Measurements from ENCODE around the gene TMEM101. TPM values are rescaled to one million over a fixed set of nuclear protein-coding genes. Genes with fewer than 3 reads are reported as not detected.
"Not testable (repeated sequence)": the region's sequence is repeated elsewhere in the genome, so short reads cannot be mapped to it uniquely, and the experiment has no call there.

TMEM101 gene
- total and polyA plus RNA-seq, 2 experiments from 2014 or later: 33.4 to 41.0 TPM

DNA sequence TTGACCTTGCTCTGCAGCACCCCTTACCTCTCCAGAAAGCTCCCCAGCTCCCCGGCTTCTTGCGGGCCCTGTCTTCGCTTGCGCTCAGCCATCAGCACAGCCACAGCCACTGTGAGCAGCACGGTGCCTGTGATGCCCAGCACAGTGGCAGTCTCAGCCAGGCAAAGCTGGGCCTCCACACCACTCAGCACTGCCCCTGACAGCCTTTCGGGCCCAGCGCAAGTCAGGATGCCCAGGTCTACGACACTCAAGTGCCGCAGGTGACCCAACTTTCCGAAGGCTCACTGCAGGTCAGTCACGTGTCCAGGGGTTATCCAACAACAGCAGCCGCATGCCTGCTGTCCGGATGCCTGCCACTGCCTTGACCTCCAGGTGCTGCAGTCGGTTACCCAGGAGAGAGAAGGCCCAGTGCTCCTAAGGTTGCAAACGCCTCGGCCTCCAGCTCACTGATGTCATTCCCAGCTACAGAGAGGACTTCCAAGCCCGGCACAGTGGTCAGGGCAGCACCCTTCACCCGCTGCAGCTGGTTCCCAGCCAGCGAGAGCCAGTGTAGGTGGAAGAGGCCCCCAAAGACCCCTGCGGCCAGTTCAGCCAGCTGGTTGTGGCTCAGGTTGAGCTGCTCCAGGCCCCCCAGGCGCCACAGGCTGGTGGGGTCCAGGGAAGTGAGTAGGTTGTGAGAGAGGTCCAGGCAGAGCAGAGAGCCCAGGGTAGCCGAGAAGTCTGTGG, 8.9 kb upstream of the TMEM101 start:
- H3K9me3 ChIP-seq (ENCODE audit: low read depth): no peaks in the 10 kb centered on the region
- no peak overlapping the region for H3K4me3 ChIP-seq
- H2AFZ ChIP-seq: no peak overlapping the region
- no peak overlapping the region for H3K27ac ChIP-seq
- H3K27me3 ChIP-seq: no peaks in the 10 kb centered on the region
- no peaks in the 10 kb centered on the region for H3K79me2 ChIP-seq
- no peak overlapping the region for H3K4me2 ChIP-seq
- no peaks in the 10 kb centered on the region for H3K9me2 ChIP-seq (replicated peaks; ENCODE audit: insufficient read depth)
- no peaks in the 10 kb centered on the region for H3K36me3 ChIP-seq (replicated peaks; ENCODE audit: insufficient read depth, low read depth)
- 96% methylated on average over 22 of the region's 22 CpGs for WGBS (ENCODE audit: low lambda C conversion rate, missing lambda C conversion rate)
- DNase-seq (ENCODE audit: low spot score): no peak
- no peak for TF ChIP-seq EZH2 (IDR thresholded peaks at IDR 0.05; ENCODE audit: borderline replicate concordance)
- TF ChIP-seq EZH2phosphoT487 (IDR thresholded peaks at IDR 0.05; ENCODE audit: low read depth, severe bottlenecking, unreplicated experiment): no peak
- TF ChIP-seq, protein P1, sequence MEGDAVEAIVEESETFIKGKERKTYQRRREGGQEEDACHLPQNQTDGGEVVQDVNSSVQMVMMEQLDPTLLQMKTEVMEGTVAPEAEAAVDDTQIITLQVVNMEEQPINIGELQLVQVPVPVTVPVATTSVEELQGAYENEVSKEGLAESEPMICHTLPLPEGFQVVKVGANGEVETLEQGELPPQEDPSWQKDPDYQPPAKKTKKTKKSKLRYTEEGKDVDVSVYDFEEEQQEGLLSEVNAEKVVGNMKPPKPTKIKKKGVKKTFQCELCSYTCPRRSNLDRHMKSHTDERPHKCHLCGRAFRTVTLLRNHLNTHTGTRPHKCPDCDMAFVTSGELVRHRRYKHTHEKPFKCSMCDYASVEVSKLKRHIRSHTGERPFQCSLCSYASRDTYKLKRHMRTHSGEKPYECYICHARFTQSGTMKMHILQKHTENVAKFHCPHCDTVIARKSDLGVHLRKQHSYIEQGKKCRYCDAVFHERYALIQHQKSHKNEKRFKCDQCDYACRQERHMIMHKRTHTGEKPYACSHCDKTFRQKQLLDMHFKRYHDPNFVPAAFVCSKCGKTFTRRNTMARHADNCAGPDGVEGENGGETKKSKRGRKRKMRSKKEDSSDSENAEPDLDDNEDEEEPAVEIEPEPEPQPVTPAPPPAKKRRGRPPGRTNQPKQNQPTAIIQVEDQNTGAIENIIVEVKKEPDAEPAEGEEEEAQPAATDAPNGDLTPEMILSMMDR (IDR thresholded peaks at IDR 0.05; ENCODE audit: poor library complexity): no peak
- H3K4me1 ChIP-seq (ENCODE audit: insufficient read depth): no peaks in the 10 kb centered on the region
- H4K20me1 ChIP-seq (ENCODE audit: insufficient read depth, poor library complexity, severe bottlenecking): no peaks in the 10 kb centered on the region

DNA sequence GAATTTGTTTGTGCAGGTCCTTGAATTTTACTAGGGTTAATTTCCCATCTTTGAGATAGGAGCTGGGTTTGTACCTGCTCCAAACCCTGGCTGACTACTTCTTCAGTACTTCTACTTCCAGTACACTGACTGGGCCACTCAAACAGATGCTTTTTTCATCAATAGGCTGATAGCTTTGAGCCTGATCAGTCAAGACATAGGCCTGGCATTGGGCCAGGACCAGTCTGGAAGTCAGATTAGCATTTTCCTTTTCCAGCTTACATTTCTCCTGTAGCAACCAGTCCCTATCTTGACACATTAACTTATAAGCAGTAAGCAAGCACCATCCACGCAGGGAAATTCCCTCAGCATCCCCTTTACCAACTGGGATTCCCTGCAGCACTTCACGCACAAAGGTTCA, 7.5 kb upstream of the TMEM101 start:
- no peak overlapping the region for H3K27ac ChIP-seq
- no peak for DNase-seq (ENCODE audit: low spot score)
- 92% methylated on average over 2 of the region's 2 CpGs for whole genome bisulfite sequencing (ENCODE audit: low lambda C conversion rate, missing lambda C conversion rate)
- no peaks in the 10 kb centered on the region for H3K79me2 ChIP-seq
- no peaks in the 10 kb centered on the region for H3K27me3 ChIP-seq
- no peak overlapping the region for H2AFZ ChIP-seq
- no peaks in the 10 kb centered on the region for H3K36me3 ChIP-seq (replicated peaks; ENCODE audit: insufficient read depth, low read depth)
- H3K4me1 ChIP-seq (ENCODE audit: insufficient read depth): no peaks in the 10 kb centered on the region
- H3K9me2 ChIP-seq (replicated peaks; ENCODE audit: insufficient read depth): no peaks in the 10 kb centered on the region
- H3K9me3 ChIP-seq (ENCODE audit: low read depth): no peaks in the 10 kb centered on the region
- no peaks in the 10 kb centered on the region for H4K20me1 ChIP-seq (ENCODE audit: insufficient read depth, poor library complexity, severe bottlenecking)
- no peak overlapping the region for H3K4me2 ChIP-seq
- H3K4me3 ChIP-seq: no peak overlapping the region
- TF ChIP-seq, protein P1 (IDR thresholded peaks at IDR 0.05; ENCODE audit: poor library complexity): no peak
- TF ChIP-seq EZH2phosphoT487 (IDR thresholded peaks at IDR 0.05; ENCODE audit: low read depth, severe bottlenecking, unreplicated experiment) (no peak), EZH2 (IDR thresholded peaks at IDR 0.05; ENCODE audit: borderline replicate concordance) (no peak)

GRCh38 chr17:44021227-44021626, 6.5 kb upstream of the TMEM101 start:
- WGBS (ENCODE audit: low lambda C conversion rate, missing lambda C conversion rate): 93% methylated on average over 7 of the region's 7 CpGs
- not testable (repeated sequence) for H3K4me3 ChIP-seq; DNase-seq (ENCODE audit: low spot score); H4K20me1 ChIP-seq (ENCODE audit: insufficient read depth, poor library complexity, severe bottlenecking); H3K4me2 ChIP-seq; H3K27me3 ChIP-seq; H3K9me2 ChIP-seq (replicated peaks; ENCODE audit: insufficient read depth); H3K27ac ChIP-seq; H2AFZ ChIP-seq; H3K9me3 ChIP-seq (ENCODE audit: low read depth); H3K4me1 ChIP-seq (ENCODE audit: insufficient read depth); H3K79me2 ChIP-seq; H3K36me3 ChIP-seq (replicated peaks; ENCODE audit: insufficient read depth, low read depth)

- Histone ChIP-seq H3K4me3 (peak overlapping the region; percentile 72), H3K79me2 (peaks cover 6% of the 10 kb centered on the region), H3K4me1 (ENCODE audit: insufficient read depth) (peaks cover 10% of the 10 kb centered on the region), H3K27me3 (no peaks in the 10 kb centered on the region), H2AFZ (peak overlapping the region; percentile 91), H3K27ac (peak overlapping the region; percentile 84), H3K9me2 (replicated peaks; ENCODE audit: insufficient read depth) (no peaks in the 10 kb centered on the region), H3K4me2 (peak overlapping the region; percentile 89), H4K20me1 (ENCODE audit: insufficient read depth, poor library complexity, severe bottlenecking) (no peaks in the 10 kb centered on the region), H3K36me3 (replicated peaks; ENCODE audit: insufficient read depth, low read depth) (no peaks in the 10 kb centered on the region), H3K9me3 (ENCODE audit: low read depth) (no peaks in the 10 kb centered on the region)
- WGBS (ENCODE audit: low lambda C conversion rate, missing lambda C conversion rate): 14% methylated on average over 12 of the region's 12 CpGs
- no peak for DNase-seq (ENCODE audit: low spot score)
- TF ChIP-seq, protein P1 (IDR thresholded peaks at IDR 0.05; ENCODE audit: poor library complexity): no peak
- TF ChIP-seq EZH2phosphoT487 (IDR thresholded peaks at IDR 0.05; ENCODE audit: low read depth, severe bottlenecking, unreplicated experiment) (no peak), EZH2 (IDR thresholded peaks at IDR 0.05; ENCODE audit: borderline replicate concordance) (no peak)
These were observed 678 bp downstream of the TMEM101 start for GRCh38 chr17:44014133-44014436.

All from hepatocyte (in vitro differentiated cells).